Measurements from ENCODE around the gene MTCH2. TPM values are rescaled to one million over a fixed set of nuclear protein-coding genes. Genes with fewer than 3 reads are reported as not detected.

The MTCH2 gene
- total RNA-seq, 1 experiment from 2014 or later = 160 TPM

DNA sequence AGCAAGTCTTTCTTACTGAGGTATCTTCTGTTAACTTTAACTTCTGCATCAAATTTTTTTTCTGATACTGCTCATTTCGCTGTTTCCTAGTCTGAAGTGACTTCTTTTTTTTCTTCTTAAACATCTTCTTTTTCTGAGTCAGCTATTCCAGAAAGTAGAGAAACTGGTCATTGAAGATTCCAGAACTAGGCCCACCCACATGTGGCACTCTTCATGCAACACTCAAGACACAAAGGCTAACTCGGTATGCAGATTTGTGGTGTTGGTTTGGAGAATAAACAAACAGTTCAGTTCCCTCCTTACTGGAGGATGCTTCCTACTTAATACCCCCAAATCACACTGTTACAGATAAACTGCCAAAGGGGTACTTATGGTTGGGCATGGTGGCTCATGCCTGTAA lies 25.2 kb upstream of the MTCH2 start:
- Mint-ChIP-seq H3K36me3 (no peaks in the 10 kb centered on the region), H3K4me1 (peaks cover 4% of the 10 kb centered on the region; the same call in 1 of the 2 replicates), H3K4me3 (no peak overlapping the region), H3K27me3 (ENCODE audit: low read depth) (no peaks in the 10 kb centered on the region), H3K9me3 (no peaks in the 10 kb centered on the region), H3K27ac (no peak overlapping the region)
- ATAC-seq (no peak), DNase-seq (ENCODE audit: low spot score) (no peak)
- POLR2A ChIA-PET = no interaction called here
- CTCF ChIA-PET = no interaction called here
- TF ChIP-seq, protein P1, sequence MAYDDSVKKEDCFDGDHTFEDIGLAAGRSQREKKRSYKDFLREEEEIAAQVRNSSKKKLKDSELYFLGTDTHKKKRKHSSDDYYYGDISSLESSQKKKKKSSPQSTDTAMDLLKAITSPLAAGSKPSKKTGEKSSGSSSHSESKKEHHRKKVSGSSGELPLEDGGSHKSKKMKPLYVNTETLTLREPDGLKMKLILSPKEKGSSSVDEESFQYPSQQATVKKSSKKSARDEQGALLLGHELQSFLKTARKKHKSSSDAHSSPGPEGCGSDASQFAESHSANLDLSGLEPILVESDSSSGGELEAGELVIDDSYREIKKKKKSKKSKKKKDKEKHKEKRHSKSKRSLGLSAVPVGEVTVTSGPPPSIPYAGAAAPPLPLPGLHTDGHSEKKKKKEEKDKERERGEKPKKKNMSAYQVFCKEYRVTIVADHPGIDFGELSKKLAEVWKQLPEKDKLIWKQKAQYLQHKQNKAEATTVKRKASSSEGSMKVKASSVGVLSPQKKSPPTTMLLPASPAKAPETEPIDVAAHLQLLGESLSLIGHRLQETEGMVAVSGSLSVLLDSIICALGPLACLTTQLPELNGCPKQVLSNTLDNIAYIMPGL (CRISPR knock-in tag; IDR thresholded peaks at IDR 0.05) = no peak
- TF ChIP-seq OVOL2 (CRISPR knock-in tag; IDR thresholded peaks at IDR 0.05; ENCODE audit: borderline replicate concordance) (no peak), CBFB (CRISPR knock-in tag; IDR thresholded peaks at IDR 0.05; ENCODE audit: low read depth) (no peak)
- TF ChIP-seq, protein P2, sequence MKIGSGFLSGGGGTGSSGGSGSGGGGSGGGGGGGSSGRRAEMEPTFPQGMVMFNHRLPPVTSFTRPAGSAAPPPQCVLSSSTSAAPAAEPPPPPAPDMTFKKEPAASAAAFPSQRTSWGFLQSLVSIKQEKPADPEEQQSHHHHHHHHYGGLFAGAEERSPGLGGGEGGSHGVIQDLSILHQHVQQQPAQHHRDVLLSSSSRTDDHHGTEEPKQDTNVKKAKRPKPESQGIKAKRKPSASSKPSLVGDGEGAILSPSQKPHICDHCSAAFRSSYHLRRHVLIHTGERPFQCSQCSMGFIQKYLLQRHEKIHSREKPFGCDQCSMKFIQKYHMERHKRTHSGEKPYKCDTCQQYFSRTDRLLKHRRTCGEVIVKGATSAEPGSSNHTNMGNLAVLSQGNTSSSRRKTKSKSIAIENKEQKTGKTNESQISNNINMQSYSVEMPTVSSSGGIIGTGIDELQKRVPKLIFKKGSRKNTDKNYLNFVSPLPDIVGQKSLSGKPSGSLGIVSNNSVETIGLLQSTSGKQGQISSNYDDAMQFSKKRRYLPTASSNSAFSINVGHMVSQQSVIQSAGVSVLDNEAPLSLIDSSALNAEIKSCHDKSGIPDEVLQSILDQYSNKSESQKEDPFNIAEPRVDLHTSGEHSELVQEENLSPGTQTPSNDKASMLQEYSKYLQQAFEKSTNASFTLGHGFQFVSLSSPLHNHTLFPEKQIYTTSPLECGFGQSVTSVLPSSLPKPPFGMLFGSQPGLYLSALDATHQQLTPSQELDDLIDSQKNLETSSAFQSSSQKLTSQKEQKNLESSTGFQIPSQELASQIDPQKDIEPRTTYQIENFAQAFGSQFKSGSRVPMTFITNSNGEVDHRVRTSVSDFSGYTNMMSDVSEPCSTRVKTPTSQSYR (CRISPR knock-in tag; IDR thresholded peaks at IDR 0.05) = no peak

DNA sequence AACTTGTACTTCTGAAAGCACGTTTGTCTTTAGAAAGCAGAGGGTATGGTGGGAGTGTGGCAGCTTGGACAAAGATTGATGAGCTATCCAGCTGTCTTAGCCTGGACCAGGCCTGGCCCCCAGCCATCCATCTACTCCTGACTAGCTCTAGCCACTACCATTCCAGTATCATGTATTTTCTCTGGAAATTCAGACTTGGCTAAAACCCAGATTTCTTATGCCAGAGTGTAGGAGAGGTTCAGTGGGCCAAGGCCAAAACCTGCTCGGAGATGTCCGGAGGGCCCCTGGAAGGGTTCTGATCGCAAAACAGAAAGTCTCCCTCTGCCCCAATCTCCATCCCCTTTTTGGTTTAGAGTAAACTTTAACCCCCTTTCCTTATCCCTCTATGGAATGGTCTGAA lies 24.8 kb upstream of the MTCH2 start:
- Mint-ChIP-seq H3K27ac (no peak overlapping the region), H3K4me3 (no peak overlapping the region), H3K9me3 (no peaks in the 10 kb centered on the region), H3K36me3 (no peaks in the 10 kb centered on the region), H3K27me3 (ENCODE audit: low read depth) (no peaks in the 10 kb centered on the region), H3K4me1 (peaks cover 4% of the 10 kb centered on the region; the same call in 1 of the 2 replicates)
- ATAC-seq (no peak), DNase-seq (ENCODE audit: low spot score) (no peak)
- ChIA-PET CTCF (no interaction called here), POLR2A (no interaction called here)
- TF ChIP-seq, protein P3, sequence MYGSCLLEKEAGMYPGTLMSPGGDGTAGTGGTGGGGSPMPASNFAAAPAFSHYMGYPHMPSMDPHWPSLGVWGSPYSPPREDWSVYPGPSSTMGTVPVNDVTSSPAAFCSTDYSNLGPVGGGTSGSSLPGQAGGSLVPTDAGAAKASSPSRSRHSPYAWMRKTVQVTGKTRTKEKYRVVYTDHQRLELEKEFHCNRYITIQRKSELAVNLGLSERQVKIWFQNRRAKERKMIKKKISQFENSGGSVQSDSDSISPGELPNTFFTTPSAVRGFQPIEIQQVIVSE (CRISPR knock-in tag; IDR thresholded peaks at IDR 0.05; ENCODE audit: borderline replicate concordance) = no peak
- TF ChIP-seq MYBL2 (CRISPR knock-in tag; IDR thresholded peaks at IDR 0.05) (no peak), ZNF423 (CRISPR knock-in tag; IDR thresholded peaks at IDR 0.05) (no peak), ZNF671 (CRISPR knock-in tag; IDR thresholded peaks at IDR 0.05) (no peak), FOXK1 (CRISPR knock-in tag; IDR thresholded peaks at IDR 0.05) (no peak)
- TF ChIP-seq, protein P4, sequence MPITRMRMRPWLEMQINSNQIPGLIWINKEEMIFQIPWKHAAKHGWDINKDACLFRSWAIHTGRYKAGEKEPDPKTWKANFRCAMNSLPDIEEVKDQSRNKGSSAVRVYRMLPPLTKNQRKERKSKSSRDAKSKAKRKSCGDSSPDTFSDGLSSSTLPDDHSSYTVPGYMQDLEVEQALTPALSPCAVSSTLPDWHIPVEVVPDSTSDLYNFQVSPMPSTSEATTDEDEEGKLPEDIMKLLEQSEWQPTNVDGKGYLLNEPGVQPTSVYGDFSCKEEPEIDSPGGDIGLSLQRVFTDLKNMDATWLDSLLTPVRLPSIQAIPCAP (CRISPR knock-in tag; IDR thresholded peaks at IDR 0.05) = no peak
- TF ChIP-seq, protein P5, sequence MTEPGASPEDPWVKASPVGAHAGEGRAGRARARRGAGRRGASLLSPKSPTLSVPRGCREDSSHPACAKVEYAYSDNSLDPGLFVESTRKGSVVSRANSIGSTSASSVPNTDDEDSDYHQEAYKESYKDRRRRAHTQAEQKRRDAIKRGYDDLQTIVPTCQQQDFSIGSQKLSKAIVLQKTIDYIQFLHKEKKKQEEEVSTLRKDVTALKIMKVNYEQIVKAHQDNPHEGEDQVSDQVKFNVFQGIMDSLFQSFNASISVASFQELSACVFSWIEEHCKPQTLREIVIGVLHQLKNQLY (CRISPR knock-in tag; IDR thresholded peaks at IDR 0.05) = no peak
- TF ChIP-seq, protein P6, sequence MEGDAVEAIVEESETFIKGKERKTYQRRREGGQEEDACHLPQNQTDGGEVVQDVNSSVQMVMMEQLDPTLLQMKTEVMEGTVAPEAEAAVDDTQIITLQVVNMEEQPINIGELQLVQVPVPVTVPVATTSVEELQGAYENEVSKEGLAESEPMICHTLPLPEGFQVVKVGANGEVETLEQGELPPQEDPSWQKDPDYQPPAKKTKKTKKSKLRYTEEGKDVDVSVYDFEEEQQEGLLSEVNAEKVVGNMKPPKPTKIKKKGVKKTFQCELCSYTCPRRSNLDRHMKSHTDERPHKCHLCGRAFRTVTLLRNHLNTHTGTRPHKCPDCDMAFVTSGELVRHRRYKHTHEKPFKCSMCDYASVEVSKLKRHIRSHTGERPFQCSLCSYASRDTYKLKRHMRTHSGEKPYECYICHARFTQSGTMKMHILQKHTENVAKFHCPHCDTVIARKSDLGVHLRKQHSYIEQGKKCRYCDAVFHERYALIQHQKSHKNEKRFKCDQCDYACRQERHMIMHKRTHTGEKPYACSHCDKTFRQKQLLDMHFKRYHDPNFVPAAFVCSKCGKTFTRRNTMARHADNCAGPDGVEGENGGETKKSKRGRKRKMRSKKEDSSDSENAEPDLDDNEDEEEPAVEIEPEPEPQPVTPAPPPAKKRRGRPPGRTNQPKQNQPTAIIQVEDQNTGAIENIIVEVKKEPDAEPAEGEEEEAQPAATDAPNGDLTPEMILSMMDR (IDR thresholded peaks at IDR 0.05) = no peak
- TF ChIP-seq, protein P7, sequence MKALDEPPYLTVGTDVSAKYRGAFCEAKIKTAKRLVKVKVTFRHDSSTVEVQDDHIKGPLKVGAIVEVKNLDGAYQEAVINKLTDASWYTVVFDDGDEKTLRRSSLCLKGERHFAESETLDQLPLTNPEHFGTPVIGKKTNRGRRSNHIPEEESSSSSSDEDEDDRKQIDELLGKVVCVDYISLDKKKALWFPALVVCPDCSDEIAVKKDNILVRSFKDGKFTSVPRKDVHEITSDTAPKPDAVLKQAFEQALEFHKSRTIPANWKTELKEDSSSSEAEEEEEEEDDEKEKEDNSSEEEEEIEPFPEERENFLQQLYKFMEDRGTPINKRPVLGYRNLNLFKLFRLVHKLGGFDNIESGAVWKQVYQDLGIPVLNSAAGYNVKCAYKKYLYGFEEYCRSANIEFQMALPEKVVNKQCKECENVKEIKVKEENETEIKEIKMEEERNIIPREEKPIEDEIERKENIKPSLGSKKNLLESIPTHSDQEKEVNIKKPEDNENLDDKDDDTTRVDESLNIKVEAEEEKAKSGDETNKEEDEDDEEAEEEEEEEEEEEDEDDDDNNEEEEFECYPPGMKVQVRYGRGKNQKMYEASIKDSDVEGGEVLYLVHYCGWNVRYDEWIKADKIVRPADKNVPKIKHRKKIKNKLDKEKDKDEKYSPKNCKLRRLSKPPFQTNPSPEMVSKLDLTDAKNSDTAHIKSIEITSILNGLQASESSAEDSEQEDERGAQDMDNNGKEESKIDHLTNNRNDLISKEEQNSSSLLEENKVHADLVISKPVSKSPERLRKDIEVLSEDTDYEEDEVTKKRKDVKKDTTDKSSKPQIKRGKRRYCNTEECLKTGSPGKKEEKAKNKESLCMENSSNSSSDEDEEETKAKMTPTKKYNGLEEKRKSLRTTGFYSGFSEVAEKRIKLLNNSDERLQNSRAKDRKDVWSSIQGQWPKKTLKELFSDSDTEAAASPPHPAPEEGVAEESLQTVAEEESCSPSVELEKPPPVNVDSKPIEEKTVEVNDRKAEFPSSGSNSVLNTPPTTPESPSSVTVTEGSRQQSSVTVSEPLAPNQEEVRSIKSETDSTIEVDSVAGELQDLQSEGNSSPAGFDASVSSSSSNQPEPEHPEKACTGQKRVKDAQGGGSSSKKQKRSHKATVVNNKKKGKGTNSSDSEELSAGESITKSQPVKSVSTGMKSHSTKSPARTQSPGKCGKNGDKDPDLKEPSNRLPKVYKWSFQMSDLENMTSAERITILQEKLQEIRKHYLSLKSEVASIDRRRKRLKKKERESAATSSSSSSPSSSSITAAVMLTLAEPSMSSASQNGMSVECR (CRISPR knock-in tag; IDR thresholded peaks at IDR 0.05; ENCODE audit: borderline replicate concordance) = no peak
- TF ChIP-seq, protein P8, sequence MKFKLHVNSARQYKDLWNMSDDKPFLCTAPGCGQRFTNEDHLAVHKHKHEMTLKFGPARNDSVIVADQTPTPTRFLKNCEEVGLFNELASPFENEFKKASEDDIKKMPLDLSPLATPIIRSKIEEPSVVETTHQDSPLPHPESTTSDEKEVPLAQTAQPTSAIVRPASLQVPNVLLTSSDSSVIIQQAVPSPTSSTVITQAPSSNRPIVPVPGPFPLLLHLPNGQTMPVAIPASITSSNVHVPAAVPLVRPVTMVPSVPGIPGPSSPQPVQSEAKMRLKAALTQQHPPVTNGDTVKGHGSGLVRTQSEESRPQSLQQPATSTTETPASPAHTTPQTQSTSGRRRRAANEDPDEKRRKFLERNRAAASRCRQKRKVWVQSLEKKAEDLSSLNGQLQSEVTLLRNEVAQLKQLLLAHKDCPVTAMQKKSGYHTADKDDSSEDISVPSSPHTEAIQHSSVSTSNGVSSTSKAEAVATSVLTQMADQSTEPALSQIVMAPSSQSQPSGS (CRISPR knock-in tag; IDR thresholded peaks at IDR 0.05; ENCODE audit: borderline replicate concordance, low read depth) = no peak
- TF ChIP-seq, protein P9, sequence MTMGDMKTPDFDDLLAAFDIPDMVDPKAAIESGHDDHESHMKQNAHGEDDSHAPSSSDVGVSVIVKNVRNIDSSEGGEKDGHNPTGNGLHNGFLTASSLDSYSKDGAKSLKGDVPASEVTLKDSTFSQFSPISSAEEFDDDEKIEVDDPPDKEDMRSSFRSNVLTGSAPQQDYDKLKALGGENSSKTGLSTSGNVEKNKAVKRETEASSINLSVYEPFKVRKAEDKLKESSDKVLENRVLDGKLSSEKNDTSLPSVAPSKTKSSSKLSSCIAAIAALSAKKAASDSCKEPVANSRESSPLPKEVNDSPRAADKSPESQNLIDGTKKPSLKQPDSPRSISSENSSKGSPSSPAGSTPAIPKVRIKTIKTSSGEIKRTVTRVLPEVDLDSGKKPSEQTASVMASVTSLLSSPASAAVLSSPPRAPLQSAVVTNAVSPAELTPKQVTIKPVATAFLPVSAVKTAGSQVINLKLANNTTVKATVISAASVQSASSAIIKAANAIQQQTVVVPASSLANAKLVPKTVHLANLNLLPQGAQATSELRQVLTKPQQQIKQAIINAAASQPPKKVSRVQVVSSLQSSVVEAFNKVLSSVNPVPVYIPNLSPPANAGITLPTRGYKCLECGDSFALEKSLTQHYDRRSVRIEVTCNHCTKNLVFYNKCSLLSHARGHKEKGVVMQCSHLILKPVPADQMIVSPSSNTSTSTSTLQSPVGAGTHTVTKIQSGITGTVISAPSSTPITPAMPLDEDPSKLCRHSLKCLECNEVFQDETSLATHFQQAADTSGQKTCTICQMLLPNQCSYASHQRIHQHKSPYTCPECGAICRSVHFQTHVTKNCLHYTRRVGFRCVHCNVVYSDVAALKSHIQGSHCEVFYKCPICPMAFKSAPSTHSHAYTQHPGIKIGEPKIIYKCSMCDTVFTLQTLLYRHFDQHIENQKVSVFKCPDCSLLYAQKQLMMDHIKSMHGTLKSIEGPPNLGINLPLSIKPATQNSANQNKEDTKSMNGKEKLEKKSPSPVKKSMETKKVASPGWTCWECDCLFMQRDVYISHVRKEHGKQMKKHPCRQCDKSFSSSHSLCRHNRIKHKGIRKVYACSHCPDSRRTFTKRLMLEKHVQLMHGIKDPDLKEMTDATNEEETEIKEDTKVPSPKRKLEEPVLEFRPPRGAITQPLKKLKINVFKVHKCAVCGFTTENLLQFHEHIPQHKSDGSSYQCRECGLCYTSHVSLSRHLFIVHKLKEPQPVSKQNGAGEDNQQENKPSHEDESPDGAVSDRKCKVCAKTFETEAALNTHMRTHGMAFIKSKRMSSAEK (CRISPR knock-in tag; IDR thresholded peaks at IDR 0.05; ENCODE audit: borderline replicate concordance) = no peak

Data from WTC11 (cell line).